Umbilical cord (tissue), 2 donors: Measurements from ENCODE around the gene SRPK2. TPM values are rescaled to one million over a fixed set of nuclear protein-coding genes. Genes with fewer than 3 reads are reported as not detected.
"Not testable (repeated sequence)": the region's sequence is repeated elsewhere in the genome, so short reads cannot be mapped to it uniquely, and the experiment has no call there.

Source experiments
- DNase-seq: peaks from one replicate; pipeline ENCODE4 v3.0.0-alpha.2; 2015; ENCODE audit warnings: low spot score
- total RNA-seq: library from RNA; depleted of rRNA; stranded (reverse); fragments of >200 nt; gene quantifications from one replicate; pipeline ENCODE4 v1.2.3, GENCODE V29; 2014; ENCODE audit warnings: low replicate concordance; ENCODE audit not compliant: insufficient read depth

The SRPK2 gene
- total RNA-seq, 1 donor from 2014 or later, result 59.7 TPM

DNA sequence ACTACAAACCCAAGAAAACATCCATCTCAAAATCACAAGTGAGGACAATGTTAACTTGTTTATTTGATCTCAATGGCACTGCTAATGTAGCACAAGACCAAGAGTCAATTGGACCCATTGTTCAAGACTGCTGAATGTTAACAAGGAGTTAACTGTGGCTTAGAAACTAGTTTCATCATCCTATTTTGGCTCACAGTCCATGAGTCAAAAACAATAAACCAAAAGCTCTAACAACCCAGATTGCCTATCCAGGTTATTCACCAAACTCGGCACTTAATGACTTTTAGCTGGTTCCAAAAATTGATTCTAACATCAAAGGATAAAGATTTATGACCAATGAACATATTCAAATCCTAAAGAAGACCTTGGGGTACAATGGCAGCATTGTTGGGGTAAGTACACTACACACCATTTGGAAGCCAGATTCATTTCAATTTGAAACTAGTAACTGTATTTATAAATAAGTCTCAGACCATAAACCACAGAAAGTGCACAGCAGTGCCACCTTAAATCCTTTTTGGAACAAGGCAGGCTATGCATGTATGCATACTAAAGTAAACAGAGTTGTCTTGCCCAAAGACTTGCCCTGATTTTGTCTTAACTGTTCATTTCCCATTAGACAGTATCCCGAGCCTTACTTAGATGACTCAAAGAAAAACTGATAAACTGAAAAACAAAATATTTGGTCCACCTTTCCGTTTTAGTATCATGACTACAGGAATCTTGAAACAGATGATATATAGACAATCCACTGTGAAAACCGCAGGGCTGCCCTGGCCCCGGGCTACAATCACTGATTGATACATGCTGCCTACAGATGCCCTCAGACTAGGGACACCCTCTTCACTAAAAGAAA lies 84.5 kb downstream of the SRPK2 start:
- no peak for DNase-seq

DNA sequence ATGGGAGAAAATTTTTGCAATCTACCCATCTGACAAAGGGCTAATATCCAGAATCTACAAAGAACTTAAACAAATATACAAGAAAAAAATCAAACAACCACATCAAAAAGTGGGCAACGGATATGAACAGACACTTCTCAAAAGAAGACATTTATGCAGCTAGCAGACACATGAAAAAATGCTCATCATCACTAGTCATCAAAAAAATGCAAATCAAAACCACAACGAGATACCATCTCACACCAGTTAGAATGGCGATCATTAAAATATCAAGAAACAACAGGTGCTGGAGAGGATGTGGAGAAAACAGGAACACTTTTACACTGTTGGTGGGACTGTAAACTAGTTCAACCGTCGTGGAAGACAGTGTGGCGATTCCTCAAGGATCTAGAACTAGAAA lies 88.1 kb downstream of the SRPK2 start:
- DNase-seq, result not testable (repeated sequence)

DNA sequence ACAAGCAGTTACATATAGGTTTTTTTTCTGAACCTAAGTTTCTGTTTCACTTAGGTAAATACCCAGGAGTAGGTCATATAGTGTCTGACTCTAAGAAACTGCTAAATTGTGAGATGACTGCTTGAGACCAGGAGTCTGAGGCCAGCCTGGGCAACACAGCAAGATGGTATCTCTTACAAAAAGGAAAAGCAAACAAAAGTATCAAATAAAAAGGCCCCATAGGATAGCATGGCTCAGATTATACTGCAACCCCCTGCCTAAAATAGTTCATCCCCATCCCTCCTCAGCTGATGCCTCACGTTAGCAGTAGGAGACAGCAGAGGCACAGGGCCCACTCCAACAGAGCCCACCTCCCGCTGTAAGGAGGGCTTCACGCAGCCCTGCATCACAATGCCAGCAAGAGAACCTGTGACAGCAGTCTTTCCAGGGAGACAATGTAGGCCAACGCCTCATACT lies 90.3 kb downstream of the SRPK2 start:
- no peak for DNase-seq

DNA sequence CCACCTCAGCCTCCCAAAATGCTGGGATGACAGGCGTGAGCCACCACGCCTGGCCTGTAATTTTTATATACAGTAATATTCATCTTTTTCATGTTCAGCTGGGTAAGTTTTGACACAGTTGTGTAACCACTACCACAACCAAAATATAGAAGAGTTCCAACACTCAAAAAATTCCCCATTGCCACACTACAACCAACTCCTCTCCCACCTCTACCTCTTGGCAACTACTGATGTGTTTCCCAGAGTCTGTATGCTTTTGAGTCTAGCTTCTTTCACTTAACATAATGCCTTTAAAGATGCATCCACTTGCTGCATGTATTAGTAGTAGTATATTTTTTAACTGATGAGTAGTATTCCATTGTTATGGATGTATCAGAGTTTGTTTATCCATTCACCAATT lies 90.7 kb downstream of the SRPK2 start:
- DNase-seq, result no peak

DNA sequence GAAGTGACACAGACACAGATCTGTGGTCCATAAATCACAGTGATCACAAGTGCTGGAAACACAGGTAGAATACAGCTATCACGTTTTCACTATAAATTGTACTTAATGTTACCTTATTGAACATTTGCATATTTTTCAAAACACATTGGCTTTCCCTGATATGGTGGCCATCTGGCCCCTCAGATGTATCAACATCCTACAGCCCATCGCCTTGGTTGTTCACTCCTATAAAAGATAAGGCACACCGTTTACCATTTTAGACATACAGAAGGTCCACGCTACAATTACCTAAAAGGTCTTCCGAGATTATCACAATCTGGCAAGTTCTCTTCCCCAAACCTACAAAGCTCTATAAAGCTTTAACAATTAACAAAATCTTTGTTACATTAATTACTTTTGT lies 91.4 kb downstream of the SRPK2 start:
- DNase-seq, result no peak

DNA sequence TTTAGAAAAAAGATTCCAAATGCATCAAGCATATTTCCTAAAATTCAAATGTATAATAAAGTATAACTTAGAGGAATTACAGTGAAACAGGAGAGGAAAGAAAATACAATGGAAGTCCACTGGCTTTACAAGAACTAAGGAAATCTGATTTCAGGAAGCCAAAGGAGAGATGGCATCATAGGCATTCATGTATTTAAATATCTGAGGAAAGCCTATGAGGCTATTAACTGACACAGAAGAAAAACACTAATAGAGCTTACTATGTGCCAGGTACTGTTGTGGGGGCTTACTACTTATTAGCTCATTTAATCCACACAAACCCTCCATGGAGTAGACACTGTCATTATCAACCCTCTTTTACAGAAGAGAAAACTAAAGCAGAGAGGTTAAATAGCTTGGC lies 92.2 kb downstream of the SRPK2 start:
- no peak for DNase-seq

DNA sequence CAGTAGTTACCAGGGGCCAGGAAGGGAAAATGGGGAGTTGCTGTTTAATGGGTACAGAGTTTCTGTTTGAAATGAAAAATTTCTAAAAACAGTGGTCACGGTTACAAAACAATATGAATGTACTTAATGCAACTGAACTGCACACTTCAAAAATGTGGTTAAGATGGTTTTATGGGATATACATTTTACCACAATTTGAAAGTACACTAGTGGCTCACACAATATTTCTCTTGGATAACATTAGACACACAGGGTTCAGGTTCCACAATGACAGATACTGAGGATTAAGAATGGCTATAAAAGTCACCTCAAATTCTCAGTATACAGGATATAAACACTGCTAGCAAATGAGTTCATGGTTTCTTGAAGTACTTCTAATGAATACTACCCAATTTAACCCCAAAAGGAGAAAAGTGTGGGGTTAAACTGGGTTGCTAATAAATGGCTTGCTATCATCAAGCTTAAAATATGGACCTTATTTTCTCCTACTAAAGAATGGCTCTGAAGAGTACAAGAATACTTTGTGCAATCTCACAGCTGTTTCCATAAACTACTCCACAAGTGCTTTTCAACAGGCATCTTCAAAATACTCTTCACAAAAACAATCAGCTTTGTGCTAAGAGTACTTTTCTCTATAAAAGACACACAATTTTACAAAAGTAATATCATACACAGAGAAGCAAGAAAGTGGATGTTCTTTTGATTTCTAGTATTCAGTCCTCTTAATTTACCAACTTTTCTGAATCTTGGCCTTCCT lies 92.9 kb downstream of the SRPK2 start:
- DNase-seq, result no peak

DNA sequence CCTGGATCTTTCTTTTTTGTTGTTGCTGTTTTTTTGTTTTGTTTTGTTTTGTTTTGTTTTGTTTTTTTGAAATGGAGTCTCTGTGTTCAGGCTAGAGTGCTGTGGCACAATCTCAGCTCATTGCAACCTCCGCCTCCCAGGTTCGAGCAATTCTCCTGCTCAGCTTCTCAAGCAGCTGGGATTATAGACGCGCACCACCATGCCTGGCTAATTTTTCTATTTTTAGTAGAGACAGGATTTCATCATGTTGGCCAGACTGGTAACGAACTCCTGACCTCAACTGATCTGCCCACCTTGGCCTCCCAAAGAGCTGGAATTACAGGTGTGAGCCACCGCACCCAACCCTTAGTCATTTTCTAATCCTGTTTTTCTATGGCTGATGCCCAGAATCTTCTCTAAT lies 94.2 kb downstream of the SRPK2 start:
- not testable (repeated sequence) for DNase-seq

DNA sequence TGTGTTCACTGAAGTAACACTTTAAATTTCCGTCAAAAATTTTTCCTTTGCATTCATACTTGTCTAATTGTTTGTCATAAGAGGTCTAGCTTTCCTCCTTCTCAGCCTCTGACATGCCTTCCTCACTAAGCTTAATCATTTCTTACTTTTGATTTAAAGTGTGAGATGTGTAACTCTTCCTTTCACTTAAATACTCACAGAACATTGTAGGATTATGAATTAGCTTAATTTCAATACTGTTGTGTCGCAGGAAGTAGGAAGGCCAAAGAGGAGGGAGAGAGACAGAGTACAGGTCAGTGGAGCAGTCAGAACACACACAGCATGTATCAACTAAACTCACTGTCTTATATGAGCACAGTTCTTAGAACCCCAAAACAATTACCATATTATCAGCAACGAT lies 99.0 kb downstream of the SRPK2 start:
- no peak for DNase-seq

DNA sequence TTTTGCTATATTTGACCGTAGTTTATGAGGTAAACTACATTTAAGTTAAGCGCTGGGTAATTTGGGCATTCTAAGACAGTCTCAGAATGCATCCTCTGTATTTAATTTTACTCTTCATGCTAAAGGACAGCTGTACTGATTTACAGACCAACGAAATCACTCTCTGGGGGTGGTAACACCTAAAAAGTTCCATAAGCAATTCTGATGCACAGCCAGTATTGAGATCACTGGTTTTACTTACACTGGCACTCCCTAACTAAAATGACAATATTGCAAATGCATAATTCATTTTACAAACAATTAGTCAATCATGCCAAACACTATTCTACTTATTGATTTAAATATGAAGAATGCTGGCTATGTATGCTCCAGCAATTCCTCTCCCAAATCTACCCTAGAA lies 102.3 kb downstream of the SRPK2 start:
- DNase-seq, result no peak

DNA sequence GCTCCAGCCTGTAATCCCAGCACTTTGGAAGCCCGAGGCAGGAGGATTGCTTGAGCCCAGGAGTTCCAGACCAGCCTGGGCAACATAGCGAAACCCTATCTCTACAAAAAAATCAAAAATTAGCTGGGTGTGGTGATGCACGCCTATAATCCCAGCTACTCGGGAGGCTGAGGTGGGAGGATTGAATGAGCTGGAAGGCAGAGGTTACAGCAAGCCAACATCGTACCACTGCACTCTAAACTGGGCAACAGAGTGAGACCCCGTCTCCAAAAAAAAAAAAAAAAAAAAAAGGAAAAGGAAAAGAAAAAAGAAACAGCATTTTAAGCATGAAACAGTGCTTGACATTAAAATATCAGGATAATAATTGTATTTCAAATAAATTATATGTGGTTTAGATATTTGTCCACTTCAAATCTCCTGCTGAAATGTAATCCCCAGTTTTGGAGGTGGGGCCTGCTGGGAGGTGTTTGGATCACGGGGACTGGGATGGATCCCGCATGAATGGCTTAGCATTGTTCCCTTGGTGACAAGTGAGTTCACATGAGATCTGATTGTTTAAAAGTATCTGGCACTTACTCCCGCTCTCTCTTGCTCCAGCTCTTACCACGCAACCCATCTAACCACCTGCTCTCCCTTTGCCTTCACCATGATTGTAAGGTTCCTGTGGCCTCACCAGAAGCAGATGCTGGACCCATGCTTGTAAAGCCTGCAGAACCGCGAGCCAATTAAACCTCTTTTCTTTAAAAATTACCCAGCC lies 103.4 kb downstream of the SRPK2 start:
- no peak for DNase-seq

DNA sequence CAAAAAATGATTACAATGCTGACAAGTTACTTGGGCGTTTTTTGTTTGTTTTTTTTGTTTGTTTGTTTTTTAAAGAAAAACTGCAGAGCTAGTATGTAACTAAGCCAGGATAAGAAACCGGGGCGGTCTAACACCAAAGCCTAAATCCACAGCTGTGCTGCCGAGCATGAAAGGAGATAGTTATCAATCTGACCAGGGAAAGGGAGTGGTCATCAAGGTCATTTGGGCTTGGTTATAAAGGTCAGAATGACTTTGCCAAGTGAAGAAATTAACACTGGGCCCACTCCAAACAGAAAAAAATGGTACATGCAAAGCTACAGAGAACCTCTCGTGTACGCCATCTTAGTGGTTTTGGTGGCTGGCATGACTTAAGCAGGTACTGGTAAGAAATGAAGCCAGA lies 104.7 kb downstream of the SRPK2 start:
- DNase-seq, result no peak

DNA sequence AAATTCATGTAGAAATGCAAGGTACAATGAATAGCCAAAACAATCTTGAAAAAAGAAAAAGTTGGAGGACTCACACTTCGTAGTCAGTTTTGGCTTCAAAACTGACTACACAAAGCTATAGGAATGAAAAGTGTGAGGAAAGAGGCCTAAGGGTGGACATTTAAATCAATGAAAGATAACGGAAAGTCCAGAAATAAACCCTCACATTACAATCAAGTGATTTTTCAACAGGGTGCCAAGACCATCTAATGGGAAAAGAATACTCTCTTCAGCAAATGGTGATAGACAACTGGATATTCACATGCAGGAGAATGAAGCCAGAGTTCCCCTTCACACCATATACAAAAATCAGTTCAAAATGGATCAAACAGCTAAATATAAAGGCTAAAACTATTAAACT lies 106.8 kb downstream of the SRPK2 start:
- no peak for DNase-seq

DNA sequence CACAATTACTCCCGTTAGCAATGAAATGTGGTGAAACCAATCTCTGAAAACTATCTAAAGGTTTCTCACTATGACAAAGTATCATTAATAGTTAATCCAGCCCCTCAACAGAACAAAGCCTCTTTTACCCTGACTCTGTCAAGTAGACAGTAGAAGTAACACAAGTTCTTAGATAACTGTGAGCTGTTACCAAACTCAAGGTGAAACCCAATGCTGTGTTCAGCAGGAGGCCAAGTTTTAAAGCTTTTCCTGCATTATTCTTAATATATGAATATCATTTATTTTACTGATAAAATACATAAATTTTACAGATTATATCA lies 109.1 kb downstream of the SRPK2 start:
- no peak for DNase-seq

DNA sequence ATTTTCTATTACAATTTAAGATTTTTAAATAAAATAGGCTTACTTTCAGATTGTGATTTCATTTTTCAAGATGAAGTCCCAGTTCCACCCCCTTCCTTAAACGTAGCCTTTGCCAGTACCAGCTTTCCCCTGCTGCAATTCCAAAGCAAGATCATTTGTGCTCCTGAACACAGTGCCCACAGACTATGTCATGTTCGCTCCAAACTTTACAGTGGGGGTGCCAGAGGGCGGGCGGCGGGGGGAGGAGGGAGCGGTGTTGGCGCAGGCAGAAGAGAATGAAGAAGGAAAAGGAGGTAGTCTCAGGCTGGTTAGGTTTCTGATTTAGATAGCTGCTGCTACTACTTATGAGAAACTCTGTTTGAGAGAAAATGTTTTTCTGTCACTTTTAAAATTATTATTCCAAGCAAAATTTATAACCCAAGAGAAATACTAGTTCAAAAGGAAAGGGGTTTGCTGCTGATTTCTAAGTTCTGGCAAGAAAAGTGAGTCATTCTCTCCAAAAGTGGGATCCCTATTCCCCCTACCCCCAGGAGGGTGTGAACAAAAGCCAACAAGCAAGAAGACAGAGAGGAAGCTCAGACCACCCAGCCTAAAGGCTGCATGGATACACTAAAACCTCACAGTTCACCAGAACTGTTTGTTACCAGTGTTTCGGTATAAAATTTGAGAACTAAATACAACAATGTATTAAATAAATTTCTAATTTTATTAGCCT lies 109.6 kb downstream of the SRPK2 start:
- no peak for DNase-seq

DNA sequence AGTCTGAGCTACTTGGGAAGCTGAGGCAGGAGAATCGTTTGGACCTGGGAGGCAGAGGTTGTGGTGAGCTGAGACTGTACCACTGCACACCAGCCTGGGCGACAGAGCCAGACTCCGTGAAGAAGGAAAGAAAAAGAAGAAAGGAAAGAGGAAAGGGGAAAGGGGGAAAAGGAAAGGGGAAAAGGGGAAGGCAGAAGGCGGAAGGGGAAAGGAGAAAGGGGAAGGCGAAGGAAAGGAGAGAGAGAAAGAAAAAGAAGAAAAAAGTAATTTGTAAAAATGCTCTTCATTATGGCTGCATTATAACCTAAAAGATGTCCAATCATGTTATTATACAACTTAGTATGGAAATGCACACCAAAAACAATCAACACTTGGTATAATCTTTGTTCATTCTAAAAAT lies 110.2 kb downstream of the SRPK2 start:
- no peak for DNase-seq

DNA sequence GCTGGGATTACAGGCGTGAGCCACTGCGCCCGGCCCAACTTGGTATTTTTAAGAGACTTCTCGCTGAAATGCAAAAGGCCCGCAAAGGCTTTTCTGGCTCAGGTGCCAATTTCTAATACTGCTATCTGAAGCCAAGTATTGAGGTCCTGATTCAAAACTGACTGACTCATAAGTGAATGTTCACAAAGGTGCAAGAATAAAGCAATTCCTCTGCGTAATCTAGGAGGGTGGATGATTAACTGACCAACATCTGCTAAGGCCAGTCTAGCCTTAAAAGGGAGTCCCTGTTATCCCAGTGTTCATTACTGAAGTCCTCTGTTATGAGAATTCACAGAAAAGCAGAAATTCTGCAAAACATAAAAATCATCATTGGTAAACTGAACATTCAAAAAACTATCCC lies 111.4 kb downstream of the SRPK2 start:
- no peak for DNase-seq

DNA sequence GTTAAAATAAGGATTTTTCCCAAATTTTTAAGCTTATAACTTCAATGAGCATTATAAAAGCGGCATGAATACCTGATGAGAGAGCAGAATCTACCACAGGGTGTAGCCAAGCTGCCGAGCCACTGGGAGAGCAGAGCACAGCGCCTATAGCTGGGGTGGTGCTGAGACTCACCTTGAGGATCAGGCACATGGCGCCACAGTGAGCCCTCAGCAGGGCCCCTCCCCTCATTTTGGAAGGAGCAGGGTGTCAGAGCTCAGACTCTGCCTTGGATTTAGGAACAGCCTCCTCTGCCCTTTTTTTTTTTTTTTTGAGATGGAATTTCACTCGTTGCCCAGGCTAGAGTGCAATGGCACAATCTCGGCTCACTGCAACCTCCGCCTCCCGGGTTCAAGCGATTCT lies 118.6 kb downstream of the SRPK2 start:
- DNase-seq, result no peak

DNA sequence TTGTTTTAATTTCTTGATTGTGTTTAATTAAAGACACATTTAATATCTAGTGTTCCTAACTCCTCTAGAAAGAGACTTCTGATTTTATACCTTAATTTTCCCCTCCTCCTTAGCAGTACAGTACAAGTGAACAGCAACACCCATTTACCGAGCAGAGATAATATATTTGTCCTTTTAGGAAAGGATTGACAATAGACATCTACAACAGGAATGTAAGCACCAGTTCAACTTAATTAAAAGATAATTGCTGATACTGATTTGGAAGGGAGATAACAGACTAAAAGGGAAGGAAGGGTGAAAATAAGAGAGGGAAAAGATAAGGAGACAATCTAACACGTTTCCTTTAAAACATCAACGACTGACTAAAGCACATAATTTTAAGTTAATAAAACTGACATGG lies 119.3 kb downstream of the SRPK2 start:
- no peak for DNase-seq

DNA sequence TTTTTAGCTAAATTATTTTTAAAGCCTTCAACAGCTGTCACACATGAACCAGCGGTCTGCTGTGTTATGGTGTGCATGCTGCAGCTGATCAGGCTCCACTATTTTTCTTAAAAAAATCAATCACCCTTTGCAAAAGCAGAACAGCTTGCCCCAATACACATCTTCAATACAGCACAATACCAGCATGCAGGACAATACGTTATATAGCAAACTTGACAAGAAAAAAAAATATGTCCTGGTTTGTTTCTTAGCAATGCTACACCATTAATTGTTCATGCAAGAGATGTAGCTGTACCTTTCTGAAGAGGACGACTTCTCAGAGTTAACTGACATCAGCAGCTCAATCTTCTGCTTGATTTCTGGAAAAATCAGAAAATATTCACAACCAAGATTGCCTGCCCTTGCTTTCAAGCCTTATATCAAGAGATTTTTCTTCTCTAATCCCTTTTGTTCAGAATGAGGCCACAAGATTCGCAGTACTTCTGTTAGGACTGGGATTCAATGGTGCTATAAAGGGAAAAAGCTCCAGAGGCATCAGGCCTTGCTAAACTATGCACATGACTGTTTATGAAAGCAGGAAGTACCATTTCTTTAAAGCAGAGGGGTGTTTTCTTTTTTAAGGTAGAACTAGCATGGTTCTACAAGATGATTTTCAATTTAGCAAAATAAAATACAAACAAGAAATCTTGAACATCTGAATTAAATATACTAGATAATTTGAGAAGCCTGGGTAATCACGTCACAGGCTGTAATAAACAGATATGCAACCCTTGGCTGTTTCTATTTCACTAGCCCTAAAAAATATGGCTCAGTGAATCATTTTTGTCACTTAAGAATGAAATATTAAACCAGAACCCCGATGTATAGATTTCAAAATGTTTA lies 120.0 kb downstream of the SRPK2 start:
- peak; percentile 84 for DNase-seq

DNA sequence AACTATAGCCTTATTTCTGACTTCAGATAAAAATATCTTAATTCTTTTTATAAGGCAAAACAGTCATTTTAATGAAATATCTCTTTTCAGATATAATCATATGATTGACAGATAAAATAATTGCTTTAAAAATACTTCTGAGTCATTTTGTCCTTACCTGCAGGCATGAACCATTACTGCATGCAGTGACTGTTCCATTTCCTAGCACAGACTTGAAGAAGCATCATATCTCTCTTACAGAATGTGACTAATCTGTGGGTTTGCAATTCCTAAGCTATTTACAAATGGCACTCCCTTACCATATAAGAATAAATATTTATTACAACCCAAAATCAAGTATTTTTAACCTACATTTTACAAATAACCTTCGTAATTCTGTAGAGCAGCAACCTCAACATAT lies 120.7 kb downstream of the SRPK2 start:
- DNase-seq, result peak; percentile 22
